HEK293 (cell line): ENCODE results near the gene NOS2.
"Not testable (repeated sequence)": the region's sequence is repeated elsewhere in the genome, so short reads cannot be mapped to it uniquely, and the experiment has no call there.

Source experiments
- CTCF ChIA-PET: fragments of 350-600 bp; formaldehyde crosslinking; extraction: SDS; loops from one replicate; lab custom pipeline; 2021; ENCODE audit warnings: antibody characterized with exemption; lab: Yijun Ruan, JAX
- POLR2A ChIA-PET: fragments of 300-600 bp; formaldehyde crosslinking; extraction: SDS; loops from one replicate; lab custom pipeline; 2020; ENCODE audit warnings: antibody characterized with exemption, inconsistent platforms; lab: Yijun Ruan, JAX
- H3K27ac ChIP-seq: fragments of 200-500 bp; sonication (Bioruptor generic); 2 replicates; pipeline ENCODE4 v1.5.1; 2014; ENCODE audit warnings: low read depth, low read length, control low read depth, inconsistent platforms; ENCODE audit errors: extremely low read depth
- H3K36me3 ChIP-seq, 2 experiments: fragments of 200-500 bp in 1 of 2; sonication (Bioruptor generic) in 1 of 2; 1 replicate in 1 of 2; 2 replicates in 1 of 2; pipeline ENCODE4 v1.5.1; 2014 to 2017; ENCODE audit warnings: inconsistent platforms in 2 of 2, low read length in 2 of 2; ENCODE audit not compliant: control insufficient read depth in 2 of 2, insufficient read depth in 1 of 2
- H3K4me1 ChIP-seq: fragments of 200-500 bp; sonication (Bioruptor generic); 2 replicates; pipeline ENCODE4 v1.5.1; 2014; ENCODE audit warnings: mild to moderate bottlenecking, low read length, inconsistent platforms; ENCODE audit not compliant: control insufficient read depth, insufficient read depth
- H3K4me3 ChIP-seq: 2 replicates; pipeline ENCODE4 v1.5.1; 2011; ENCODE audit warnings: low read depth, mild to moderate bottlenecking, control low read depth, low read length, moderate library complexity
- H3K9me3 ChIP-seq: fragments of 200-500 bp; sonication (Bioruptor generic); 2 replicates; pipeline ENCODE4 v1.5.1; 2014; ENCODE audit warnings: low read depth, low read length, inconsistent platforms; ENCODE audit not compliant: control insufficient read depth, insufficient read depth
- TCF7L2 ChIP-seq: IDR thresholded peaks from 2 replicates; pipeline ENCODE4 v1.6.1; 2011; ENCODE audit warnings: low read depth, mild to moderate bottlenecking, inconsistent platforms, low read length, moderate library complexity, borderline replicate concordance
- ZBTB21 ChIP-seq: fragments of 450-650 bp; formaldehyde crosslinking; IDR thresholded peaks from 2 replicates; pipeline ENCODE4 v1.5.1; 2017; ENCODE audit warnings: missing biosample characterization, missing genetic modification characterization
- ZBTB8A ChIP-seq: fragments of 450-650 bp; formaldehyde crosslinking; IDR thresholded peaks from 2 replicates; pipeline ENCODE4 v1.5.1; 2016; ENCODE audit warnings: missing biosample characterization, missing genetic modification characterization
- ZNF211 ChIP-seq: fragments of 450-650 bp; formaldehyde crosslinking; IDR thresholded peaks from 2 replicates; pipeline ENCODE4 v1.5.1; 2016; ENCODE audit warnings: low read depth, missing biosample characterization, missing genetic modification characterization
- ZNF292 ChIP-seq: fragments of 450-650 bp; formaldehyde crosslinking; IDR thresholded peaks from 2 replicates; pipeline ENCODE4 v1.5.1; 2016; ENCODE audit warnings: low read depth, missing biosample characterization, missing genetic modification characterization, borderline replicate concordance
- ZNF416 ChIP-seq: fragments of 450-650 bp; formaldehyde crosslinking; IDR thresholded peaks from 2 replicates; pipeline ENCODE4 v1.5.1; 2016; ENCODE audit warnings: missing biosample characterization, missing genetic modification characterization
- ZNF626 ChIP-seq: fragments of 450-650 bp; sonication (Bioruptor Pico); formaldehyde crosslinking; IDR thresholded peaks from 2 replicates; pipeline ENCODE4 v1.5.1; 2018; ENCODE audit warnings: missing biosample characterization, missing genetic modification characterization, inconsistent platforms
- ZNF776 ChIP-seq: fragments of 450-650 bp; formaldehyde crosslinking; IDR thresholded peaks from 2 replicates; pipeline ENCODE4 v1.5.0; 2017; ENCODE audit warnings: missing biosample characterization, missing genetic modification characterization, borderline replicate concordance
- TF ChIP-seq, protein P1 (sequence below): fragments of 450-650 bp; formaldehyde crosslinking; conservative IDR thresholded peaks from 2 replicates; pipeline ENCODE4 v1.5.1; 2016; ENCODE audit warnings: low read depth, missing biosample characterization, missing genetic modification characterization
- TF ChIP-seq, protein P2 (sequence below): fragments of 450-650 bp; formaldehyde crosslinking; IDR thresholded peaks from 2 replicates; pipeline ENCODE4 v1.5.1; 2016; ENCODE audit warnings: missing biosample characterization, missing genetic modification characterization
- TF ChIP-seq, protein P3 (sequence below): fragments of 450-650 bp; formaldehyde crosslinking; IDR thresholded peaks from 2 replicates; pipeline ENCODE4 v1.5.1; 2016; ENCODE audit warnings: missing biosample characterization, missing genetic modification characterization

NOS2 gene

DNA sequence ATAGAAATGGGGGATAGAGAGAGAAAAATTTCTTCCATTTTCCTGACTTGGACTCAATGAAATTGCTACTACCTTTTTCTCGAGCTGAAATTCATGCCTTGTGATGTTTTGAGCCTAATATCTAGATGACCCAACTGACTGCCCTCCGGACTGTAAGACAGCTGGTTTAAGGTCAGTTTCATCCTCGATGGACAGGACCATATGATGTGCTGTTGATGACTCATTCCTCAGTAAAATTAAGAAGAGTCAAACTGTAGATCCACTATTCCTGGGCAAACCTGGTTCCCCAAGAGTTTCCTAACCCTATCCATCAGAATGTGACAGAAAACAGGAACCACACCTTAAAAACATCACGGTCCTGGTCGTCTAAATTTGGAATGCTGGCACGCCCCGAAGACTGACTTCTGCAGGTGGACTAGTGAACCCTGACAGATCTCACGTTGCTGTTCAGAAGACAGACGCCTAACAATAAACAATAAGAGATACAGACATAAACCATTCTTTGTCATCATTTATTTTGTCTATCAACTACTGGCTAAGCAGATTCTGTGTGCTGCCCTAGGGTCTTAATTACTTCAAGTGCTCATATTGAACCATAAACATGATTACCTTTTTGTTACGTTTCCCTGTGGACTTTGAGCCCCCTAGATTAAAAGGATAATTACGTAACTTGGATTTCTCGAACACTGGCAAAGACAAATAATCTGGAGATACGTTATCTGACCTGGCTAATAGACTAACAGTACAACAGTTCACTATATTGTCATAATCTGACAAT is 45.1 kb upstream of the NOS2 start:
- H3K9me3 ChIP-seq: no peaks in the 10 kb centered on the region
- CTCF ChIA-PET: interaction anchor here (0.6 kb wide), 2 partner anchors 34 to 120 kb away, joined by 3 read pairs; no protein-coding TSS in a partner anchor

DNA sequence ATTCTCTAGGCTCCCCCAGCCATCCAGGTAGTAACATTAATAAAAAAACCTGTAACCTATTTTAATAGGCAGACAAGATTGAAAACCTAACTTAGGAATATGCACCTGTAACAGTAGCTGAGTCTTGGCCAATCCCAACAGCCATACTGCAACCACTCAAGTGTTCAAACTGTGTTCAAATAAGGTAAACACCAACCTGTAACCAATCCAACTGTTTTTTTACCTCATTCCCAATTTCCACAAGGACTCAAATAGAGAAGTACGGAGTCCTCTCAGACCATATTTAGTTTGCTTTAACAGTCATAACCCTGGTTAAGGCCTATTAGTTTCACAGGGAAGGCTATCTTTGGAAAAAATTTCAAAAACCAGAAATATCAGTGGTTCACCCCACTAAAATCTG is 40.4 kb upstream of the NOS2 start:
- ChIA-PET CTCF (interaction anchor here (0.9 kb wide), 1 partner anchor 32 kb away, joined by 4 read pairs; no protein-coding TSS in a partner anchor), POLR2A (no interaction called here)
- H3K4me1 ChIP-seq: no peaks in the 10 kb centered on the region
- no peaks in the 10 kb centered on the region for H3K36me3 ChIP-seq
- no peak overlapping the region for H3K4me3 ChIP-seq
- H3K9me3 ChIP-seq: no peaks in the 10 kb centered on the region
- TF ChIP-seq ZNF211 (tag by site-specific recombination): no peak
- no peak for TF ChIP-seq ZNF416 (tag by site-specific recombination)
- H3K27ac ChIP-seq: no peak overlapping the region

More for the DNA sequence above, 45.1 kb upstream of the NOS2 start:
- POLR2A ChIA-PET: no interaction called here
- no peak overlapping the region for H3K27ac ChIP-seq
- no peak for TF ChIP-seq ZBTB21 (tag by site-specific recombination)
- TF ChIP-seq ZNF626 (tag by site-specific recombination): no peak
- no peak for TF ChIP-seq ZNF776
- TF ChIP-seq TCF7L2: no peak
- TF ChIP-seq, protein P1, sequence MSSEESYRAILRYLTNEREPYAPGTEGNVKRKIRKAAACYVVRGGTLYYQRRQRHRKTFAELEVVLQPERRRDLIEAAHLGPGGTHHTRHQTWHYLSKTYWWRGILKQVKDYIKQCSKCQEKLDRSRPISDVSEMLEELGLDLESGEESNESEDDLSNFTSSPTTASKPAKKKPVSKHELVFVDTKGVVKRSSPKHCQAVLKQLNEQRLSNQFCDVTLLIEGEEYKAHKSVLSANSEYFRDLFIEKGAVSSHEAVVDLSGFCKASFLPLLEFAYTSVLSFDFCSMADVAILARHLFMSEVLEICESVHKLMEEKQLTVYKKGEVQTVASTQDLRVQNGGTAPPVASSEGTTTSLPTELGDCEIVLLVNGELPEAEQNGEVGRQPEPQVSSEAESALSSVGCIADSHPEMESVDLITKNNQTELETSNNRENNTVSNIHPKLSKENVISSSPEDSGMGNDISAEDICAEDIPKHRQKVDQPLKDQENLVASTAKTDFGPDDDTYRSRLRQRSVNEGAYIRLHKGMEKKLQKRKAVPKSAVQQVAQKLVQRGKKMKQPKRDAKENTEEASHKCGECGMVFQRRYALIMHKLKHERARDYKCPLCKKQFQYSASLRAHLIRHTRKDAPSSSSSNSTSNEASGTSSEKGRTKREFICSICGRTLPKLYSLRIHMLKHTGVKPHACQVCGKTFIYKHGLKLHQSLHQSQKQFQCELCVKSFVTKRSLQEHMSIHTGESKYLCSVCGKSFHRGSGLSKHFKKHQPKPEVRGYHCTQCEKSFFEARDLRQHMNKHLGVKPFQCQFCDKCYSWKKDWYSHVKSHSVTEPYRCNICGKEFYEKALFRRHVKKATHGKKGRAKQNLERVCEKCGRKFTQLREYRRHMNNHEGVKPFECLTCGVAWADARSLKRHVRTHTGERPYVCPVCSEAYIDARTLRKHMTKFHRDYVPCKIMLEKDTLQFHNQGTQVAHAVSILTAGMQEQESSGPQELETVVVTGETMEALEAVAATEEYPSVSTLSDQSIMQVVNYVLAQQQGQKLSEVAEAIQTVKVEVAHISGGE (tag by site-specific recombination): no peak
- TF ChIP-seq, protein P2, sequence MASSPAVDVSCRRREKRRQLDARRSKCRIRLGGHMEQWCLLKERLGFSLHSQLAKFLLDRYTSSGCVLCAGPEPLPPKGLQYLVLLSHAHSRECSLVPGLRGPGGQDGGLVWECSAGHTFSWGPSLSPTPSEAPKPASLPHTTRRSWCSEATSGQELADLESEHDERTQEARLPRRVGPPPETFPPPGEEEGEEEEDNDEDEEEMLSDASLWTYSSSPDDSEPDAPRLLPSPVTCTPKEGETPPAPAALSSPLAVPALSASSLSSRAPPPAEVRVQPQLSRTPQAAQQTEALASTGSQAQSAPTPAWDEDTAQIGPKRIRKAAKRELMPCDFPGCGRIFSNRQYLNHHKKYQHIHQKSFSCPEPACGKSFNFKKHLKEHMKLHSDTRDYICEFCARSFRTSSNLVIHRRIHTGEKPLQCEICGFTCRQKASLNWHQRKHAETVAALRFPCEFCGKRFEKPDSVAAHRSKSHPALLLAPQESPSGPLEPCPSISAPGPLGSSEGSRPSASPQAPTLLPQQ (tag by site-specific recombination): no peak
- no peak for TF ChIP-seq ZNF292 (tag by site-specific recombination)
- TF ChIP-seq ZBTB8A (tag by site-specific recombination): no peak
- TF ChIP-seq, protein P3, sequence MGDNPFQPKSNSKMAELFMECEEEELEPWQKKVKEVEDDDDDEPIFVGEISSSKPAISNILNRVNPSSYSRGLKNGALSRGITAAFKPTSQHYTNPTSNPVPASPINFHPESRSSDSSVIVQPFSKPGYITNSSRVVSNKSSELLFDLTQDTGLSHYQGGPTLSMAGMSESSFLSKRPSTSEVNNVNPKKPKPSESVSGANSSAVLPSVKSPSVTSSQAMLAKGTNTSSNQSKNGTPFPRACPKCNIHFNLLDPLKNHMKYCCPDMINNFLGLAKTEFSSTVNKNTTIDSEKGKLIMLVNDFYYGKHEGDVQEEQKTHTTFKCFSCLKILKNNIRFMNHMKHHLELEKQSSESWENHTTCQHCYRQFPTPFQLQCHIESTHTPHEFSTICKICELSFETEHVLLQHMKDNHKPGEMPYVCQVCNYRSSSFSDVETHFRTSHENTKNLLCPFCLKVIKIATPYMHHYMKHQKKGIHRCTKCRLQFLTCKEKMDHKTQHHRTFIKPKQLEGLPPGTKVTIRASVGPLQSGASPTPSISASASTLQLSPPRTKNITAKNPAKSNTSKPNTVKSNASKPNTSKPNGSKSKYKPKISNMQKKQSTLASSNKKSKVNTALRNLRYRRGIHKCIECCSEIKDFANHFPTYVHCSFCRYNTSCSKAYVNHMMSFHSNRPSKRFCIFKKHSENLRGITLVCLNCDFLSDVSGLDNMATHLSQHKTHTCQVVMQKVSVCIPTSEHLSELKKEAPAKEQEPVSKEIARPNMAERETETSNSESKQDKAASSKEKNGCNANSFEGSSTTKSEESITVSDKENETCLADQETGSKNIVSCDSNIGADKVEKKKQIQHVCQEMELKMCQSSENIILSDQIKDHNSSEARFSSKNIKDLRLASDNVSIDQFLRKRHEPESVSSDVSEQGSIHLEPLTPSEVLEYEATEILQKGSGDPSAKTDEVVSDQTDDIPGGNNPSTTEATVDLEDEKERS (tag by site-specific recombination): no peak
- H3K4me3 ChIP-seq: no peak overlapping the region
- no peaks in the 10 kb centered on the region for H3K4me1 ChIP-seq
- no peaks in the 10 kb centered on the region for H3K36me3 ChIP-seq

DNA sequence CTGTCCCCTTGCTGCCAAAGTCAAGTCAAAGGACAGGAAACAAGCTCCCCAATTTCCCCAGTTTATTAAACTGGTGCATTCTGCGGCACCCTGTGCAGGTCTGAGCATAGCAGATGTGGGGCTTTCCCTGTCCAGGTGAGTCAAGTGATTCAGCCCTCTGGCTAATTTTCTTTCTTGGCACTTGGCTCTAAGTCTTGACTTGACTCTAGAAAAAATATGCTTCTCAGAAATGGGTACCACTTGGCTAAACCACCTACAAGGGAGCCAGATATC is 40.0 kb upstream of the NOS2 start:
- H3K4me1 ChIP-seq, POLR2A ChIA-PET, H3K27ac ChIP-seq, H3K4me3 ChIP-seq, H3K9me3 ChIP-seq, CTCF ChIA-PET, H3K36me3 ChIP-seq: not testable (repeated sequence)

DNA sequence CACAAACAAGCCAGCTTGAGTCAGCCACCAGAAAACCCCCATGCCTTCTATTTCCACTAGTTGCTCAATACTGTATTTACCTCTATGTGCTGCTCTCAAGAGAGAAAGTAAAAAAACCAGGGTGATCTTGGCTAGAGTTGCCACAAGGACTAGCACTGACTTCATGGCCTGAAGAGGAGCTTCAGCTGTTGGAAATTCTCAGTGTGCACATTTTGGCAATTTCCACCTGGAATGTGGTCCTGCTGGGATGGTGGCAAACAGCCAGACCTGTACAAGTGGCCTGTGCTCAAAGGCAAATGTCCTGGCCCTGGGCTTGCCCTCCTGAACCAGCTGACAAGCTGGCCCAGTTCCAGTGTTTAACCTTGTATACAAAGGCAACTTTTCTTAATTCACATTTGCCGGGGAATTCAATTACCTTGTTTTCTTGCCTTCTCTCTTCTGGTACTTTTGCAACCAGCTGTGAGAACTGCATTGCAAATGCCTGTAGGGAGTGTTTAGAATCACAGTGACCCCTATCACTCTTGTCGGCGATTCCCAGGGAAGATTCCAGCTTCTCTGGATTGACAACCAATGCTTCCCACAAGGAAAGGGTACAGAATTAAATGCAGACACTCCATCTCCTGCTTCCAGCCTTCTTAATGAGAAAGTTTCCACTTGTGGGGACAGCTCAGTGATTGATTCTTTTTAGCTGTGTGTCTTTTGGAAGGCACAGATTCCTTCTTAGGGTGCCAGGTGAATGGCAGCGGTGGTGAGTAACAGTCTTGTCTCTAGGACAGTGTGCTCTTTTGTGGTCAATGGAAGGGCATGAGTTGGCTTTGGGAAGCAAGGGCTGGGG is 39.5 kb upstream of the NOS2 start:
- H3K27ac ChIP-seq, H3K4me3 ChIP-seq, H3K36me3 ChIP-seq, POLR2A ChIA-PET, H3K4me1 ChIP-seq, H3K9me3 ChIP-seq: not testable (repeated sequence)
- CTCF ChIA-PET: interaction anchor here (0.6 kb wide), 1 partner anchor 185 kb away, joined by 4 read pairs; no protein-coding TSS in a partner anchor

DNA sequence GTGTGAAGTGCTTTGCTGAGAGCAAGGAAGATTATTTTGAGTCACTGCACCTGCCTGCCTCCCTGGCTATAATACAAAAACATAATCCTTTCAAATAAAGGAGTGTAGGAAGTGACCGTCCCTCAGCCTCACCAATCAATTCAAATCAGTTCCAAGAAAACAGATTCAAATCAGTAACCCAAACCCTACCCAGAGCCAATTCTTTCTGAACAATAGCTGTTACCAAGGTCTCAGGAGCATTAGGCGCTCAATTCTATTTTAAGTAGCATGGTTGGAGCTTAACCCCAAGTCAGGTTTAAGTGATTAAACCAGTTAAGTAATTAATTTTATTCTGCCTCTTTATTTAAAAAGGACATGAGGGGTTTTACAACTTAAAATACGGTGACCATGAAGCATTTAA is 38.3 kb upstream of the NOS2 start:
- H3K9me3 ChIP-seq, H3K4me3 ChIP-seq, H3K36me3 ChIP-seq, H3K4me1 ChIP-seq, H3K27ac ChIP-seq, POLR2A ChIA-PET, CTCF ChIA-PET: not testable (repeated sequence)
